Right ventricle myocardium superior (tissue), 1 donor: ENCODE measurements around the gene CHID1. TPM values are rescaled to one million over a fixed set of nuclear protein-coding genes. Genes with fewer than 3 reads are reported as not detected.

Experiments used
- ATAC-seq: fragments of 200-7000 bp; cut with Tn5 transposase; one replicate; pipeline ENCODE4 v1.9.1; 2020; ENCODE audit warnings: mild to moderate bottlenecking; ENCODE audit not compliant: poor library complexity
- DNase-seq: peaks from one replicate; pipeline ENCODE4 v3.0.0-alpha.2; 2020
- intact Hi-C: fragments of 100-400 bp; cut with DNase I; formaldehyde crosslinking; loops from one replicate; pipeline ENCODE4 v1.11.2; 2022
- total RNA-seq: library from RNA; stranded (reverse); fragmentation: NEBNext Ultra II Directional; extraction: Animal tissue kit (Norgen Biotek cat#: 25700); gene quantifications from one replicate; pipeline ENCODE4 v1.2.1, GENCODE V29; 2021
- donor health status: DM: no; HTN: yes; CAD: no; lungs with severe emphysema.

CHID1 gene
- total RNA-seq, 1 donor from 2014 or later = 48.3 TPM

DNA sequence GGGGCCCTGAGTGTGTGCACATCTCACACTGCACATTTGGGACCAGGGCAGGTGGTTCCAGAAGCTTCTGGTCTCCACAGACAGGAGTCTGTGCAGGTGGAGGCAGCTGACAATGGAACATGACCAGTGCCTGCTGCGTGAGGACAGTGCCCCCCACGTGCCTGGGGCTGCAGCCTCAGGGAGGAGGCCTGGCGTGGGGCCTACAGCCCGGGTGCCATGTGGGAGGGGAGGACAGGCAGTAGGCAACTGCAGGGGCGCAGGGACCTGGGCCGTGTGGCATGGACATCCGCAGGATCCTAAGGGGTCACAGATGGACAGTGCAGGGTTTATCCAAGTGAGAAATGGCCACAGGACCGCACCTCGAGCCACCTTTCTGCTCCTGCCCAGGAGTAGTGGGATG, 39.1 kb downstream of the CHID1 start:
- ATAC-seq (no peak), DNase-seq (no peak)
- intact Hi-C loops = no loop called here

DNA sequence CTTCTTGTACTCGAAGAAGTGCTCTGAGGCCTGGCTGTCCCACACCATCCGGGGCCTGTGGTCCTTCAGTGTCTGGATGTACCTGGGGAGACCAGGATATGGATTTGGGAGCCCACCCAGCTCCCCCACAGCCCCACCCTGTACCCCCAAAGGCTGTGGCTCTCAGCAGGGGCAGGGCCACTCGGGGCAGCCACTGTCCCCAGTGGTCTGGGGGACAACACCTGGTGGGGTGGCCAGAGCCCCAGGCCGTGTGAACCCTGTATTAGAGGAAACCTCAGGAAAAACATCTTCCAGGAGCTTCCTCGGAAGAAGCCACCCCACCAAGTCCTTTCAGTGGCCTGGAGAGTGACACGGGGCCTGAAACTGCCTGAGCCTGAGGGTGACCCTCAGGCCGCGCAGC, 40.2 kb downstream of the CHID1 start:
- DNase-seq (no peak), ATAC-seq (no peak)
- intact Hi-C loops = no loop called here

DNA sequence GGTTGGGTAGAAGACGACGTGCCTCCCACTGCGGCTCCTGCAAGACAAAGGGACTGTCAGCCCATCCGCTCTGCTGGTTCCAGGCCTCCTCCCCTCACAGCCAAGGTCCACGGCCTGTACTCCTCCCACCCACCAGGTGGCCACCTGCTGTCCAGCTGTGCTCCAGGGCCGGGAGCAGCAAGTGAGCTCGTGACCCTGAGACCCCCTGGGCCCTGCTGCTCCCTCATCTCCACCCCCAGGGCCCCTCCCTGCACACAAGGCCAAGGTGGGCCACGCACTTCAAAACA, 40.5 kb downstream of the CHID1 start:
- DNase-seq = no peak
- no peak for ATAC-seq
- intact Hi-C loops = no loop called here

DNA sequence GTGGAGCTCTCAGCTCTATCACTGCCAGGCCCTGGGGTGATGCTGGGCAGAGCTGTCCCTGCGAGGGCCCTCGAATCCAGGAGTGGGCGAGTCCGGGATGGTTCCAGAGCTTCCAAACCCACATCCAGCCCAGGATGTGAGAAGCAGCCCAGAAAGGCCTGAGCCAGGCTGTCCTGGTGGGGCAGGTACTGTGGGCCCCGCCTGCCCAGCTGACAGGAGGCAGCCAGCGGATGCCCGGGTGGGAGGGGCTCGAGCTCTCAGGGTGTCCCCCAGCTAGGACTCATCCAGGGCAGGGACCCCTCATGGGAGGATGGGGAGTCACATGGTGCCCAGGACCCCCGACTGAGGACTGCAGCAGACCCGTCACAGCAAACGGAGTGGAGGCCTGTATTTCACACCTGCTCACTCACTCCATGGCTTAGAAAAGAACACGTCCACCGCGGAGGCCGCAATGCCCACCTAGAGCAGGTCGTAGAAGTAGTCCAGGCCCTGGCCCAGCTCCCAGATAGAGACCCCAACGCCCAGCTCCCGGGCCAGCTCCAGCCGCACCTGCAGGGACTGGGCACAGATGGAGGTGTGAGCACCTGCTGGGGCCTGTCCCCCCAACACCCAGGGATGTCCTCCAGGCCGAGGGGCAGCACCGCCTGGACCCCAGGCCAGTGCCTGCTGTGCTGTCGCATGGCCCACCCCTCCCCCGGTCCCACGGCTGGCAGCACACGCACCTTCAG, 41.0 kb downstream of the CHID1 start:
- ATAC-seq (no peak), DNase-seq (no peak)
- intact Hi-C loops = no loop called here

DNA sequence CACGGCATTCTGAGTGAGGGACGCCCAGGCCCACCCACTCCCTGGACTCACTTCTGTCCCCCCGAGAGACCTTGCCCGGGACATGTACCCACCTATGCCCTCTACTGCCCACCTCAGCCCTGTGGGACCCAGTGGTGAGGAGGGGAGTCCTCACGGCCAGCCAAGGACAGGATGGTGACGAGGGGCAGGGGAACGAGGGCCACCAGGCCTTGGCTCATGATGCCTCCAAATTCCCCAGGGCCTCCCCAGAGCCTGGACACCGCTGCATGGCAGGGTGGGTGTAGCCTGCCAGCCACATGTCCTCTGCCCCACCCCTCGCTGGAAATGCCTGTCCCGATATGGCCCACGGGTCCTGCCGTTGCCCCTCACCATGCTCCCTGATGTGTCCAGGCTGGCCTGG, 41.8 kb downstream of the CHID1 start:
- no peak for ATAC-seq
- DNase-seq = no peak
- intact Hi-C loops = no loop called here

DNA sequence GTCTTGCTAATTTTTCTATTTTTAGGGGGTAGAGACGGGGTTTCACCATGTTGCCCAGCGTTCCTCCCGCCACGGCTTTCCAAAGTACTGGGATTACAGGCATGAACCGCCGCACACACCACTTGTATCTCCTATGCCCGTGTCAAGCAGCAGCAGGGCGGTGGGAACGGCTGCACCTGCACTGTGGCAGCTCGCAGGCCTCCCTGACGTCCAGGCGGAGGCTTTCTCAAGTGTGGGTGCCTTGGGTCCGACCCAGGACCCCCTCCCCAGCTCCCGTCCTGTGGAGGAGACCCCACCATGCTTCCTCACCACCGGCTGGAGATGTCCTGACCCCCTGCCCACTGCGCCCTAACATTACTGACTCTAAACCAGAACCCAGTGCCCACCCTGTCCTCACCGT, 42.2 kb downstream of the CHID1 start:
- intact Hi-C loops = no loop called here
- DNase-seq (no peak), ATAC-seq (no peak)

DNA sequence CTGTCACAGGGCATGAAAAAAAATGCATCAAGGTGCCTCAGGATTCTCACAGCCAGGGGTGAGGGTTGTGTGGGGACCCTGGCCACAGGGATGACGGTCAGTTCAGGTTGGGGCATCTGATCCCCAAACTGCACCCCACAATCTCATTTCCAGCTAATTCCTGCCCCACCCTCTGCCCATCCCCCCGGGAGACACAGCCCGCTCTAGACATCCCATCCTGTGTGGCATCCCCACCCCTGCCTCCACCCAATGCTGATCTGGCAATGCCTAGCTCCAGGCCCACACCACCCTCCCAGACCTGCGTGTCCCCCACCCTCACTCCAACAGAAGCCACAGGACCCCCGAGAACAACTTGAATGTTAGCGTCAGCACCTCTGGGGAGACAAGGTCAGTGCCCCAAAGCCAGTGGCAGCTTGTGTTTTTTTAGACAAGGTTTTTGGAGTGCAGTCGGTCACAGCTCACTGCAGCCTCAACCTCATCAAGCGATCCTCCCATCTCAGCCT, 42.7 kb downstream of the CHID1 start:
- ATAC-seq (no peak), DNase-seq (no peak)
- intact Hi-C loops = no loop called here

DNA sequence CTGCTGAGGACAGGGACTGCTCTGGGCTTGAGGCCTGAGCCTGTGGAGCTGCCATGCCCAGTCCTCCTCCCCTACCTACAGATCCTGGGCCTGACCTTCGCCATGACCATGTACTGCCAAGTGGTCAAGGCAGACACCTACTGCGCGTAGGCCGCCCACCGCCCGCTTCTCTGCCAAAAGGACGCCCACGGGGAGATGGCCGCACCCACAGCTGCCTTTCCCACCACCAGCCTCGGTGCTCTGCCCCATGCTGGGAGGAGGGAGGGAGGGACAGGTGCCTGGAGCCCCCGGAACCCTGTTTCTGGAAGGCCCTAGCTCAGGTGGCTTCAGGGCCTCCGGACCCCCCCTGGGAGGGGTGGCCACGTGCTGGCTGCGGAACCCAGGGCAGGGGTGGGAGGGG, 44.1 kb downstream of the CHID1 start:
- no peak for DNase-seq
- no peak for ATAC-seq
- intact Hi-C loops = no loop called here

DNA sequence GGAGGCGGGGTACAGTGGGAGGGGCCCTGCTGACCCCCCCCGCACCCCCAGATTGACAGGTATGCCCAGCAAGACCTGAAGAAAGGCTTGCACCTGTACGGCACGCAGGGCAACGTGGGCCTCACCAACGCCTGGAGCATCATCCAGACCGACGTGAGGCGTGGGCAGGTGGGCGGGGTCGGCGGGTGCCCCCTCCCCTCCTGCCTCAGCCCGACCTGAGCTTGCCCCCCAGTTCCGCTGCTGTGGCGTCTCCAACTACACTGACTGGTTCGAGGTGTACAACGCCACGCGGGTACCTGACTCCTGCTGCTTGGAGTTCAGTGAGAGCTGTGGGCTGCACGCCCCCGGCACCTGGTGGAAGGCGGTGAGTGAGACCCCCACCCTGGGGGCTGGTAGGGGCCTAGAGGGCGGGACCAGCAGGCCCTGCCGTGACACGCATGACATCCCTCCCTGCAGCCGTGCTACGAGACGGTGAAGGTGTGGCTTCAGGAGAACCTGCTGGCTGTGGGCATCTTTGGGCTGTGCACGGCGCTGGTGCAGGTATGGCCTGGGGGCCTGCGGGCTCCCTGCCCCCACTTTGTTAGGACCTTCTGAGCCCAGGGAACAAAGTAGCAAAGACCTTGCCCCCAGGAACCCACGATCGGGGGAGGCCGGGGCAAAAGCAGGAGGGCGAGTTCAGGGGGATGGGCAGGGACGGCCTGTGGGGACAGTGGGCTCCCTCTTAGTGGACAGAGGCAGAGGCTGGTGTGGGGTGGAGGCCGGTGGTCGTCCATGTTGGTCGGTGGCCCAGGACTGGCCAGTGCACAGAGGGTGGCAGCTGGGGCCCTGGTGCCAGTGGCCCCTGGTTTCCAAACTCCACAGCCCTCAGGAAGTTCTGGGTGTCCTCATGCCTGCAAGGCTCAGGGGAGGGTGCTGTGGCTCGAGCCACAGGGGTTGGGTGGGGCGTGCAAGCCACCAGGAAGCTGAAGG, 44.9 kb downstream of the CHID1 start:
- intact Hi-C loops = no loop called here
- no peak for DNase-seq
- no peak for ATAC-seq

DNA sequence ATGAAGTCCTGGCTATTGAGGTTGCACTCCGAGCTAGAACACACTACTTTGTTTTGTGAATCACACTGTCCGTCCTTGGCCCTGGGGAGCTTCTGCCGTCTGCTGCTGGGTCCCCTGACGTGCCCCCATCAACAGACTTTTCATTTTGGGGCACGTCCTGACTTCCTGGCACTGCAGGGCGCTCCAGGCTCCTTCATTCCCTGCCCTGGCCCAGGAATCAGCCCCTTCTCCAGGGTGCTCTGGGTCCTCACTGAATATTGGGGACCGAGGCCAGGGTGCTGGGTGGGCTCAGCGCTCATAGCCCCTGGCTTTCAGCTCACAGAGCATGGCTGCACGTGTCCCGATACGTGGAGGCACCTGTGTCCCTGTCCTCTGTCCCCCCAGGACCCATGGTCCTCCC, 45.7 kb downstream of the CHID1 start:
- intact Hi-C loops = no loop called here
- DNase-seq (no peak), ATAC-seq (no peak)

DNA sequence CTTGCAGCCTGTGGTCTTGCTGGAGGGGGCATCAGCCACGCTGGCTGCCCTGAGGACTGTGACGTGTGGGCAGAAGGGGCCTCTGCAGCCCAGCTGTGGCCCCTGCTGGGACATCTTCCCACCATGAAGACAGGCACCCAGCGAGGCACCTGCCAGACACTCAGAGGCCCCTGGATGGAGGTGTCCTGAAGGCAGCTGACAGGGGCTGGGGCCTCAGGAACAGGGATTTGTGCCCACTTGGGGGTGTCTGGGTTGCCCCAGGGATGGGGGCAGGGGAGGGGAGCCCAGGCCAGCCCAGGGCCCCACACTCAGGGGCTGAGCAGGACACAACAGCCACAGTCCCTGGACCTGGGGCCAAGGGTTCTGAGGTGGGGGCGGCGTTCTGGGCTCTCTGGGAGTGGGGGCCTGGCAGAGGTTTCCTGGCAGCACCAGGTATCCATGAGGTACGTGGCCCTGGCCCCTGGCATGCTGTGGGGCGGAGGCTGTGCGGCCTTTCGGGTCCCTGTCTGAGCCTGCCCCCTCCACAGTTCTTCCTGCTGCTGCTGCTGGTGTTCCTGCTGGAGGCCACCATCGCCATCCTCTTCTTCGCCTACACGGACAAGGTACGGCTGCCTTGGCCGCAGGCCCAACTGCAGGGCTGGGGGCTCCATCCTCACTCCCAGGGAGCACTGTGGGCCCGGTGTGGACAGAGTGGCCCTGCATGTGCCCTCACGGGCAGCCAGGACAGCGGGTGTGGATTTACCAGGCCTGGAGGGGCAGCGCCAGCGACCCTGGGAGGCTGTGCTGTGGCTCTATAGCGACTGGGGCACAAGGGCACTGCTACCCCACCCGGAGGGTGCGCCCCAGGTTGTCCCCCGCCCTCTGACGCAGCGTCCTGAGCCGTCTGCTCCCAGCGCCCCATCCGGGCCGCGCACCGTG, 46.4 kb downstream of the CHID1 start:
- no peak for DNase-seq
- no peak for ATAC-seq
- intact Hi-C loops = no loop called here

DNA sequence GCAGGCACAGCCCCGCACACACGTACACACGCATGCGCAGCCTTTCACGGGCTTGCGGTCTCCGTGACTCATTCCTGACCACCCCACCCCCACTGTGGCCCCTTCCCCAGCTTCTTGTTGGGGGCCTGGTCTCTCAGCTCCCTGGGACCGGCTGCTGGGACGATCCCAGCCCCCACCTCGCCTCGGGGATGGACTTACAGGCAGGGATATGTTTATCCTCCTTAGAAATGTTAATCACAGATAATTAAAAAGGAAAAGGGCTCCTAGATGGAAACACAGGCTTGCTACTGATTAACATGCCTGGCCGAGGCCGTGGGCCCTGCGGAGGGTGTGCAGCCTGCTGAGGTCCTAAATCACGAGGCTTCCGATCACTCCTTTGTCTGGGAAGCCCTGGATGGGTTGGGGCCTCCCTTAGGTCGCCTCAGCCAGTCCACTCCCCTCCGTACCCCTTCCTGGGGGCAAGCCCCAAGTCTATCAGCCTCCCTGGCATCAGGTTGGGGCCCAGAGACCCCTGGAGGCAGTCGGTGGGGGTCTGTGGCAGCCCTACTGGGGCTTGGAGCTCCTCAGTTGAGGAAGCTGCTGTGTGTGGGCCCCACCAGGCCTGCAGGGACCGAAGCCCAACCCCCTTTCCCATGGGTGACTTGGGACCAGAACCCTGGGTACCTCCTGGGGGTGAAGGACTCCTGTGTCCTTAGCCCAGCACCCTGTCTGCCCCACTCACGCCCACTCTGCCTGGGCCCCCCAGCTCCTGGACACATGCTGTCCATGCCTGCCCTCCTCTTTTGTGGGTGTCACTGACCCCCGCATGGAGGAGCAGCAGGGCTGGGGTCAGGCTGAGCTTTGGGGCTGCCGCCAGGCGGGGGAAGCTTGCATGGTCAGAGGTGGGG, 47.3 kb downstream of the CHID1 start:
- intact Hi-C loops = no loop called here
- ATAC-seq (no peak), DNase-seq (no peak)

DNA sequence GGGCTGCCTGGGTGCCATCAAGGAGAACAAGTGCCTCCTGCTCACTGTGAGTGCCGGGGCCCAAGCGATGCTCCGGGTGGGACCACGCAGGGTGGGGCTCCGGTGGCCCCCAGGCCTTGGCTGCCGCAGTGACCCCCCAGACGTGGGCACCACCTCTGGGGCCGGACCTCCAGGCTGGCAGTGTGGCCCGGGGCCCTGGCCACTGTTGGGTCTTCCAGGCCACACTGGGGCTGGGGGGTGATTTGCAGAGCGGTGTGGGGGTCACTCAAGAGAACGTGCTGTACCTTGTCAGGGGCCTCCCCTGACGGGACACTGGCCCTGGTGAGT, 48.0 kb downstream of the CHID1 start:
- intact Hi-C loops = no loop called here
- ATAC-seq (no peak), DNase-seq (no peak)

DNA sequence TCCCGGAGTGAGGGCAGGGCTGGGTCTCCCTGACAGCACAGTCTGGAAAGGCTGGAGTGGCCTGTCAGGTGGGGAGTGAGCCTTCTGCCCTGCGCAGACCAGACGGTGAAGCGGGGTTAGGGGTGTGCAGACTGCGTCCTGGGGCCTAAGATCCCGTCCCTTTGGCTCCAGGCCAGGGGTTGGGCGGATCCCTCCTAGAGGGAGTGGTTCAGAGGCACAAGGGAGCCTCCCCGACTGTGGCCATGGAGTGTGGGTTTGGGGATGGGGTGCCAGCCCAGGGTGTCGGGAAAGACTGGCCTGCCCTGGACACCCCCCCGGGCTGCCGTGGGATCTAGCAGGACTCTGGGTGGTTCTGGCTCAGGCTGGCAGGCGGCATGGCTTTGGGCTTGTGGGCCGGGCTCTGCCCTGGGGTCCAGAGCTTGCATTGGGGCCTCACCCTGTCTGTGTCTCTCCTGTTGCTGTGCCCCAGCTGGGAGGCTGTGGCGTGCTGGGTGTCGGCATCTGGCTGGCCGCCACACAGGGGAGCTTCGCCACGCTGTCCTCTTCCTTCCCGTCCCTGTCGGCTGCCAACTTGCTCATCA, 48.4 kb downstream of the CHID1 start:
- ATAC-seq = no peak
- intact Hi-C loops = no loop called here
- no peak for DNase-seq

DNA sequence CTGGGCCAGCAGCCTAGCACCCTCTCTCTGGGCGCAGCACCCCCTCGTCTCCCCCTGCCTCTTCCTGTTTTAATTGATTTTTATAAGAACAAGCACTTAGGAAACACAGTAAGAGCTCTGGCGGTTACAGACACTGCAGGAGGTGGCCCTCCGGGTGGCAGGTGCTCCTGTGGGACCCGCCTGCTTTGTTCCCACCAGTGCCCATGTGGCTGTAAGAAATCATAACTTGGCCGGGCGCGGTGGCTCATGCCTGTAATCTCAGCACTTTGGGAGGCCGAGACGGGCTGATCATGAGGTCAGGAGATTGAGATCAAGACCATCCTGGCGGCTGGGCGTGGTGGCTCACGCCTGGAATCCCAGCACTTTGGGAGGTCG, 49.5 kb downstream of the CHID1 start:
- DNase-seq (no peak), ATAC-seq (no peak)
- intact Hi-C loops = no loop called here

DNA sequence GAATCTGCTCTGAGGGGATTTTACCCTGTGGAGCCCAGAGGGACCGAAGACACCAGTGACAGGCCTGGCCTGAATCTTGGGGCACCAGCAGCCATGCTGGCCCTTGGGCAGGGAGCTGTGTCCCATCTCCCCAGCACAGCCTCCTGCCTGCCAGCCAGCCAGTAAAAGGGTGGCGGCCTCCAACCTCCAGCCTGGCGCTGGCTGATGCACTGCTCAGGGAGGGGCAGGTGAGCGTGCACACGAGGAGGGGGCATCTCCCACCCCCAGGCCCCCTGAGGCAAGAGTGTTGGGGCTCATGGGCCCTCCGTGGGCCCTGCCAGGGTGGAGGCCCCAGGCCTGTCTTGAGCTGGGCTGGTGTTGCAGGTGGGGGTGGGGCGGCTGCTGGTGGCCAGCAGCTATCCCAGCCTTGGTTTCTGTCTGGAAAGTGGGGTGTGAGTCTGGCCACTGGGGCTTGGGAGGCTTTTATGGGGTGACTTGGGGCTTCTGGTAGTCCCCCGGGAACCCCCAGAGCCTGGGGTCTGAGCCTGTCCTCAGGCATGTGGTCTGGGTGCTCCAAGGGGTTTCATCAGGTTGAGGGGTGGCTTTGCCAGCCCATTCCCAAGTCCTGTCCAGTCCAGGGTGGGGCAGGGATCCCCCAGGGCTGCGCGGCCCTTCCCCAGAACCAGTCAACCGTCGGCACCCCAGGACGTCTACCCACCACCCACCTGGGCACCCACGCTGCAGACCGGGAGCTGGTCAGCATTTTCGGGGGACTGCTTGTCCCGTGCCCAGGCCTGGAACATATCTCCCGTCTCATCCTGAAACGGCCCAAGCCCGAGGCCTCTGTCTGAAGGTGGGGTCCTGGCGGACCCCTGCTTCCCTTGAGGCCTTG, 50.1 kb downstream of the CHID1 start:
- intact Hi-C loops = no loop called here
- DNase-seq (no peak), ATAC-seq (no peak)

DNA sequence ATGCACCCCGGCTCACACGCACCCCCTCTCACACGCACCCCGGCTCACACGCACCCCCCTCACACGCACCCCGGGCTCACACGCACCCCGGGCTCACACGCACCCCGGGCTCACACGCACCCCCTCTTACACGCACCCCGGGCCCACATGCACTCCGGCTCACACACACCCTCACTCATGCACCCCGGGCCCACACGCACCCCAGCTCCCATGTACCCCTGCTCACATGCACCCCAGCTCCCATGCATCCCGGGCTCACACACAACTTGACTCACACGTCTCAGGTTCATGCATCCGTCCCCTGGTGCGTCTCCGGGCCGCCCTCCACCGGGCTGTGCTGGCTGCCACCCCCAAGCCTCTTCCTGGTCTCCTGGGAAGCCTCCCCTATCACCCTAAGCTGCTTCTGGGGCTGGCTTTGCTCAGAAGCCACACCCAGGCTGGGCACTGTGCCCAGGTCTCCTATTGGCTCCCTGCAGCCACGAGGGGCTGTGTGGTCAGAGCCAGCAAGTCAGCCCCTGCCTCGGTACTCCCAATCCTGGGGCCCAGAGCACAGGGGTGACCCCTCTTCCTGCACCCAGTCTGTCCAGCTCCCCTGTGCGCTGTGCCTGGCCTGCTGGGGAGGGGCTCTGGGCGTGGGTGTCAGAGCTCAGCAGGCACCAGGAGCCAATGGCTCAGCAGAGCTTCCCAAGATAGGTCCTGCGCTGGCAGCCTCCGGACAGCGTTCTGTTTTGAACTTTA, 51.0 kb downstream of the CHID1 start:
- DNase-seq = peak; percentile 92
- ATAC-seq = peak; percentile 72
- intact Hi-C loops = no loop called here
